ENCODE measurements around the gene FGF8.

The FGF8 gene

GRCh38 chr10:101732096-101732495, 43.8 kb downstream of the FGF8 start:
- Histone ChIP-seq H3K79me2 (ENCODE audit: control insufficient read depth, low read length) (no peaks in the 10 kb centered on the region), H3K36me3 (ENCODE audit: control insufficient read depth, low read length) (no peaks in the 10 kb centered on the region)
- TF ChIP-seq EZH2phosphoT487 (IDR thresholded peaks at IDR 0.05; ENCODE audit: borderline replicate concordance, low read length) (no peak), CTCF (IDR thresholded peaks at IDR 0.05; ENCODE audit: low read depth, low read length, poor library complexity, severe bottlenecking) (no peak)

GRCh38 chr10:101726115-101726387, 49.9 kb downstream of the FGF8 start:
- Histone ChIP-seq H3K4me2 (ENCODE audit: low read length) (no peak overlapping the region), H3K9me2 (replicated peaks; ENCODE audit: control insufficient read depth, low read length) (no peaks in the 10 kb centered on the region), H3K79me2 (ENCODE audit: control insufficient read depth, low read length) (no peaks in the 10 kb centered on the region), H3F3A (ENCODE audit: control insufficient read depth, insufficient read depth) (no peaks in the 10 kb centered on the region), H3K36me3 (ENCODE audit: control insufficient read depth, low read length) (no peaks in the 10 kb centered on the region), H4K20me1 (ENCODE audit: control insufficient read depth, insufficient read depth, low read depth, low read length) (no peaks in the 10 kb centered on the region), H3K27me3 (ENCODE audit: control insufficient read depth, low read length) (peaks cover 12% of the 10 kb centered on the region; the same call in 1 of the 2 replicates), H3K4me3 (ENCODE audit: low read length) (no peak overlapping the region), H3K4me1 (ENCODE audit: control insufficient read depth, low read length) (peaks cover 6% of the 10 kb centered on the region), H3K9me3 (ENCODE audit: control insufficient read depth, insufficient read depth, low read length) (no peaks in the 10 kb centered on the region), H3K27ac (ENCODE audit: low read depth, low read length) (no peak overlapping the region)
- TF ChIP-seq CTCF (IDR thresholded peaks at IDR 0.05; ENCODE audit: low read depth, low read length, poor library complexity, severe bottlenecking) = no peak
- TF ChIP-seq EZH2phosphoT487 (IDR thresholded peaks at IDR 0.05; ENCODE audit: borderline replicate concordance, low read length) = no peak

More at GRCh38 chr10:101732096-101732495, 43.8 kb downstream of the FGF8 start:
- H3K9me3 ChIP-seq (ENCODE audit: control insufficient read depth, insufficient read depth, low read length) = no peaks in the 10 kb centered on the region
- no peak overlapping the region for H3K27ac ChIP-seq (ENCODE audit: low read depth, low read length)
- H4K20me1 ChIP-seq (ENCODE audit: control insufficient read depth, insufficient read depth, low read depth, low read length) = no peaks in the 10 kb centered on the region
- peaks cover 14% of the 10 kb centered on the region for H3K27me3 ChIP-seq (ENCODE audit: control insufficient read depth, low read length)
- H3F3A ChIP-seq (ENCODE audit: control insufficient read depth, insufficient read depth) = no peaks in the 10 kb centered on the region
- H3K4me3 ChIP-seq (ENCODE audit: low read length) = no peak overlapping the region
- no peak overlapping the region for H3K4me2 ChIP-seq (ENCODE audit: low read length)
- H3K4me1 ChIP-seq (ENCODE audit: control insufficient read depth, low read length) = no peaks in the 10 kb centered on the region
- no peaks in the 10 kb centered on the region for H3K9me2 ChIP-seq (replicated peaks; ENCODE audit: control insufficient read depth, low read length)

GRCh38 chr10:101725296-101726114, 50.4 kb downstream of the FGF8 start:
- Histone ChIP-seq H3K4me2 (ENCODE audit: low read length) (no peak overlapping the region), H3K4me1 (ENCODE audit: control insufficient read depth, low read length) (peaks cover 6% of the 10 kb centered on the region), H3K9me2 (replicated peaks; ENCODE audit: control insufficient read depth, low read length) (no peaks in the 10 kb centered on the region), H3K79me2 (ENCODE audit: control insufficient read depth, low read length) (no peaks in the 10 kb centered on the region), H4K20me1 (ENCODE audit: control insufficient read depth, insufficient read depth, low read depth, low read length) (no peaks in the 10 kb centered on the region), H3K4me3 (ENCODE audit: low read length) (no peak overlapping the region), H3F3A (ENCODE audit: control insufficient read depth, insufficient read depth) (no peaks in the 10 kb centered on the region), H3K36me3 (ENCODE audit: control insufficient read depth, low read length) (no peaks in the 10 kb centered on the region), H3K9me3 (ENCODE audit: control insufficient read depth, insufficient read depth, low read length) (no peaks in the 10 kb centered on the region), H3K27me3 (ENCODE audit: control insufficient read depth, low read length) (peaks cover 13% of the 10 kb centered on the region; the same call in 1 of the 2 replicates), H3K27ac (ENCODE audit: low read depth, low read length) (no peak overlapping the region)
- TF ChIP-seq EZH2phosphoT487 (IDR thresholded peaks at IDR 0.05; ENCODE audit: borderline replicate concordance, low read length) (no peak), CTCF (IDR thresholded peaks at IDR 0.05; ENCODE audit: low read depth, low read length, poor library complexity, severe bottlenecking) (no peak)
